Measurements from ENCODE around the gene LTB4R2. TPM values are rescaled to one million over a fixed set of nuclear protein-coding genes. Genes with fewer than 3 reads are reported as not detected.

LTB4R2 gene
- total and polyA plus RNA-seq, 2 of the 8 experiments (the other 6 are each of a cell fraction or from before 2014, with no cell fraction given), result 5.3 to 6.7 TPM

- TF ChIP-seq E2F6 (IDR thresholded peaks at IDR 0.05) (no peak), GABPA (IDR thresholded peaks at IDR 0.05; ENCODE audit: borderline replicate concordance, insufficient read depth, low read length) (no peak), ATF3 (IDR thresholded peaks at IDR 0.05; ENCODE audit: insufficient read depth, low read depth, low read length) (no peak), RAD21 (IDR thresholded peaks at IDR 0.05 in 1 of 2, conservative IDR thresholded peaks at IDR 0.05 in 1 of 2; ENCODE audit: low read depth in 2 of 2, low read length in 2 of 2) (no peak), NRF1 (IDR thresholded peaks at IDR 0.05; ENCODE audit: low read depth, low read length) (no peak)
Observed at GRCh38 chr14:24327303-24327702, 17.4 kb downstream of the LTB4R2 start (continued).
